Breast epithelium (tissue), 4 donors: ENCODE data around the gene DOCK10. TPM values are rescaled to one million over a fixed set of nuclear protein-coding genes. Genes with fewer than 3 reads are reported as not detected.

Source experiments
- DNase-seq, 2 donors: peaks; one replicate each; pipeline ENCODE4 v3.0.0-alpha.2; 2019; ENCODE audit warnings: low spot score in 2 of 2
- H3K27ac ChIP-seq, 2 donors: fragments of 200-600 bp; sonication (generic) in 1 of 2; one replicate each; pipeline ENCODE4 v1.5.1; 2016 to 2019; ENCODE audit warnings: mild to moderate bottlenecking in 1 of 2
- H3K27me3 ChIP-seq, 2 donors: fragments of 200-600 bp; sonication (generic) in 1 of 2; one replicate each; pipeline versions ENCODE4 v1.5.1 to v1.6.0; 2017 to 2019; ENCODE audit warnings: control low read depth in 1 of 2, mild to moderate bottlenecking in 1 of 2
- H3K36me3 ChIP-seq: fragments of 200-600 bp; one replicate; pipeline ENCODE4 v1.5.1; 2019
- H3K4me1 ChIP-seq, 2 donors: fragments of 200-600 bp; sonication (generic); one replicate each; pipeline ENCODE4 v1.5.1; 2016 to 2019; ENCODE audit warnings: control low read depth in 1 of 2
- H3K4me3 ChIP-seq, 3 donors: fragments of 200-600 bp; sonication (generic); 1 replicate in 2 of 3; 2 replicates in 1 of 3; pipeline ENCODE4 v1.5.1; 2016 to 2019; ENCODE audit warnings: mild to moderate bottlenecking in 3 of 3, moderate library complexity in 2 of 3
- H3K9me3 ChIP-seq, 2 donors: fragments of 200-600 bp; sonication (generic) in 1 of 2; one replicate each; pipeline ENCODE4 v1.5.1; 2016 to 2019; ENCODE audit warnings: control low read depth in 1 of 2
- CTCF ChIP-seq, 3 donors: fragments of 450-650 bp; IDR thresholded peaks; one replicate each; pipeline ENCODE4 v1.5.1; 2016 to 2017; ENCODE audit warnings: antibody characterized with exemption in 3 of 3, mild to moderate bottlenecking in 3 of 3, moderate library complexity in 3 of 3
- POLR2A ChIP-seq: fragments of 450-650 bp; IDR thresholded peaks from one replicate; pipeline ENCODE4 v1.6.1; 2016; ENCODE audit warnings: antibody characterized with exemption, mild to moderate bottlenecking, moderate library complexity
- POLR2AphosphoS5 ChIP-seq, 3 donors: sonication (generic); formaldehyde crosslinking; IDR thresholded peaks; one replicate each; pipeline ENCODE4 v1.6.1; 2017; ENCODE audit warnings: antibody characterized with exemption in 3 of 3
- intact Hi-C: fragments of 100-400 bp; cut with DNase I; formaldehyde crosslinking; loops from one replicate; pipeline ENCODE4 v1.15.1; 2023; ENCODE audit warnings: low total_unique reads
- total RNA-seq, 3 donors: library from RNA; depleted of rRNA; stranded (reverse); fragments of >200 nt; gene quantifications; one replicate each; pipeline ENCODE4 v1.1.0, GENCODE V29; 2016

Gene DOCK10
- total RNA-seq, 3 donors from 2014 or later, result 13.8 to 23.9 (median 15.4) TPM

GRCh38 chr2:224799691-224800090 lies 242.6 kb downstream of the DOCK10 start:
- DNase-seq, result no peak
- Histone ChIP-seq H3K36me3 (no peaks in the 10 kb centered on the region), H3K27ac (no peak overlapping the region), H3K4me3 (no peak overlapping the region), H3K4me1 (no peaks in the 10 kb centered on the region), H3K9me3 (no peaks in the 10 kb centered on the region), H3K27me3 (no peaks in the 10 kb centered on the region)
- intact Hi-C loops, result loop anchor here (5.0 kb wide), 1 partner anchor 733 kb away; no protein-coding TSS in a partner anchor
- TF ChIP-seq POLR2AphosphoS5 (IDR thresholded peaks at IDR 0.05), result no peak
- TF ChIP-seq CTCF (IDR thresholded peaks at IDR 0.05), result no peak
- TF ChIP-seq POLR2A, result no peak

GRCh38 chr2:224798180-224798579 lies 244.1 kb downstream of the DOCK10 start:
- Histone ChIP-seq H3K27ac (no peak overlapping the region), H3K36me3 (no peaks in the 10 kb centered on the region), H3K4me3 (no peak overlapping the region), H3K4me1 (no peaks in the 10 kb centered on the region), H3K9me3 (no peaks in the 10 kb centered on the region), H3K27me3 (no peaks in the 10 kb centered on the region)
- no peak for TF ChIP-seq POLR2A
- no peak for TF ChIP-seq POLR2AphosphoS5 (IDR thresholded peaks at IDR 0.05)
- no peak for TF ChIP-seq CTCF (IDR thresholded peaks at IDR 0.05)
- DNase-seq, result no peak
- intact Hi-C loops, result loop anchor here (5.0 kb wide), 1 partner anchor 734 kb away; no protein-coding TSS in a partner anchor

DNA sequence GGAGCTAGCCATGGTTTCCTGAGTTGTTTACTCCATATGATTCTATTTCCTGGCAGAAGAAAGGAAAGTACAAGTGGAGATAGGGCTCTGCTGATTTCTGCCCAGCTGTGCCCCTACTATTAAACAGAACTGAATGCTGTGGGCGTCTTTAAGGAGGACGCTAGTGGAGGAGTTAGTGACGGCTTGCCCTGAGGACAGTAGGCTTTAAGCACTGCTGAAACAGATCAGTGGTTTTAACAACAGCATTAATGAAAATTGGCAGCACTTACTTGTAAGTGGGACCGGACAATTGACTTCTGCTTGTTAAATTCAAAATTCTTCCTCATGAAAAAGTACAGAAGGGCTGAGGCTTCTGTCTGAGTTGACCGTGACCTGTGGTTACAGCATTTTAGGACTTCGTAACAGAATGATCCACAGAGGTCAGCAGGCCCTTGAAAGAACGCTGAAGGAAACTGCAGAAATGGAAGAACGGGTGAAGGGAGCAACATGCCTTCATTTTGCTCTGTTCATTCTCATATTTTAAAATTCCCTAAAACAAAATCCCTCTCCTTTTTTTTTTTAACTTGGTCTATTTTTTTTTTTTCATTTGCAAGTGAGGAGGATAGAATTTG lies 245.5 kb downstream of the DOCK10 start:
- Histone ChIP-seq H3K27ac (no peak overlapping the region), H3K9me3 (no peaks in the 10 kb centered on the region)
- no peak for TF ChIP-seq POLR2A
- no peak for TF ChIP-seq CTCF (IDR thresholded peaks at IDR 0.05)
- no peak for TF ChIP-seq POLR2AphosphoS5 (IDR thresholded peaks at IDR 0.05)

DNA sequence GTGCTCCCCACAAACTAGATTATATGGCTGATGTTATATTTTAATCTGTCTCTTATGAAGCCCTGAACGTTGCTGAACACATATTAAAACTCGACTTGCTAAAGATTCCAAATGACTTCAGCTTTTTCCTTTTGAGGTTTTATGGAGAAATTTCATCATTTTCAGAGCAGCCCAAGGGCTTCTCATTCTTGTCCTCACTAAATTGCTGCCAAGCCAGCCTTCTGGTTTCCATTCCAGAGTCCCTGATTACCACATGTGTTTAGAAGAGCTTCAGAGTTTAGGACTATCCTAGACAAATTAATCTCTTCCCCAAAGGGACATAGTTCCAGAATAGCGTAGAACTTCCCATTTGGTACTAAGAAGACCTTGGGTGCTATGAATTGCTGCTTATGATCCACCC lies 248.3 kb downstream of the DOCK10 start:
- no peaks in the 10 kb centered on the region for H3K9me3 ChIP-seq
- no peak overlapping the region for H3K4me3 ChIP-seq
- H3K4me1 ChIP-seq, result no peaks in the 10 kb centered on the region
- peak in 1 of 2 donors; percentile 34 for DNase-seq
- H3K27me3 ChIP-seq, result no peaks in the 10 kb centered on the region
- no peak for TF ChIP-seq CTCF (IDR thresholded peaks at IDR 0.05)
- TF ChIP-seq POLR2AphosphoS5 (IDR thresholded peaks at IDR 0.05), result no peak
- TF ChIP-seq POLR2A, result no peak
- peak overlapping the region in 1 of 2 donors; percentile 8 for H3K27ac ChIP-seq
- H3K36me3 ChIP-seq, result no peaks in the 10 kb centered on the region
- intact Hi-C loops, result no loop called here

More for the DNA sequence above, 245.5 kb downstream of the DOCK10 start:
- intact Hi-C loops, result loop anchor here (5.0 kb wide), 1 partner anchor 736 kb away; no protein-coding TSS in a partner anchor
- no peak for DNase-seq
- Histone ChIP-seq H3K36me3 (no peaks in the 10 kb centered on the region), H3K4me1 (no peaks in the 10 kb centered on the region), H3K4me3 (no peak overlapping the region), H3K27me3 (no peaks in the 10 kb centered on the region)

DNA sequence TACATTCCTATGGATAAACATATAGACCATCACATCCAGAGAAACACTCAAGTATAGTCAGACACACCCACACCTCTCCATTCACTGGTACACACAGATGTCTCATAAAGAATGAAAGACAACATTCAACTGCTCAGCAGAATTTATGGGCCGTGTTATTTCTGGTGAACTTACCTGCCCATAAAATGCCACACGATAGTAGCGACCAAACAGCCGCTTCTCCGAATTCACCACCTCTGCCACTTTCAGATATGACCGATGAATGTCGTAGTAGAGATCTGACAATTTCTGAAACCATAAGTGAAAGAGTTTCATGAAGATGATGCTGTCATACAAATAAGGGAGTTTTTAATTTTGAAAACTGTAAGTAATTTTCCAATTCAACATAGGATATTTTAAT lies 255.4 kb downstream of the DOCK10 start:
- no peaks in the 10 kb centered on the region for H3K27me3 ChIP-seq
- H3K9me3 ChIP-seq, result no peaks in the 10 kb centered on the region
- H3K36me3 ChIP-seq, result no peaks in the 10 kb centered on the region
- H3K4me3 ChIP-seq, result no peak overlapping the region
- no peaks in the 10 kb centered on the region for H3K4me1 ChIP-seq
- no peak for DNase-seq
- intact Hi-C loops, result no loop called here
- H3K27ac ChIP-seq, result no peak overlapping the region
- TF ChIP-seq POLR2AphosphoS5 (IDR thresholded peaks at IDR 0.05), result no peak
- TF ChIP-seq CTCF (IDR thresholded peaks at IDR 0.05), result no peak
- TF ChIP-seq POLR2A, result no peak
